ENCODE data around the gene TCEA3.

DNA sequence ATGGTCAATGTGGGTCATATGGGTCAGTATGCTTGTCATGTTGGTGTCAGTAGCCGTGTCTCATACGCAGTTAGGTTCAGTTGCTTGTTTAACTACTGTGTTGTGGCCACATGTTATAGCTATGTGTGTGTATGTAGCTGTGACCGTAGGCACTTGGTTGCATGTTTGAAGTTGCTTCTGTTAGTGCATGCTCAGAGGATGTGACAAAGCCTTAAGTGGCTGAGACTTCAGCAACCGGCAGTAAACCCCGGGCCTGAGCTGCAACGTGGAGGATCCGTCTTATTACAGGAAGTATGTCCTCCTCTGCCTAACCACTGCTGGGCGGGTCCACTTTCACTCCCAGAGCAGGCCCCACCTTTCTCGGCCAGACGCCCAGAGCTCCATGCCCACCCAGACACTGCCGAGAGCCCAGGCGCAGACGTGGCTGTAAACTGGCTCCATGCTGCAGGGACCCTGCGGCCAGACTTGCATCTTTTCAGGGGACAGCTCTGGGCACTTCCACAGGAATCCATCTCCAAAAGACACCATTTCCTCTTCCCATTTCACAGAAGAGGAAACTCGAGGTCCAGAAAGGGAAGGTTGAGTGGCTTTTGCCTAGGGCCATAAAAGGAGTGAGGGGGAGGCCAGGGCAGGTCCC lies 2.2 kb downstream of the TCEA3 start:
- TF ChIP-seq EZH2 (IDR thresholded peaks at IDR 0.05; ENCODE audit: low read length): no peak
- TF ChIP-seq, protein P1, sequence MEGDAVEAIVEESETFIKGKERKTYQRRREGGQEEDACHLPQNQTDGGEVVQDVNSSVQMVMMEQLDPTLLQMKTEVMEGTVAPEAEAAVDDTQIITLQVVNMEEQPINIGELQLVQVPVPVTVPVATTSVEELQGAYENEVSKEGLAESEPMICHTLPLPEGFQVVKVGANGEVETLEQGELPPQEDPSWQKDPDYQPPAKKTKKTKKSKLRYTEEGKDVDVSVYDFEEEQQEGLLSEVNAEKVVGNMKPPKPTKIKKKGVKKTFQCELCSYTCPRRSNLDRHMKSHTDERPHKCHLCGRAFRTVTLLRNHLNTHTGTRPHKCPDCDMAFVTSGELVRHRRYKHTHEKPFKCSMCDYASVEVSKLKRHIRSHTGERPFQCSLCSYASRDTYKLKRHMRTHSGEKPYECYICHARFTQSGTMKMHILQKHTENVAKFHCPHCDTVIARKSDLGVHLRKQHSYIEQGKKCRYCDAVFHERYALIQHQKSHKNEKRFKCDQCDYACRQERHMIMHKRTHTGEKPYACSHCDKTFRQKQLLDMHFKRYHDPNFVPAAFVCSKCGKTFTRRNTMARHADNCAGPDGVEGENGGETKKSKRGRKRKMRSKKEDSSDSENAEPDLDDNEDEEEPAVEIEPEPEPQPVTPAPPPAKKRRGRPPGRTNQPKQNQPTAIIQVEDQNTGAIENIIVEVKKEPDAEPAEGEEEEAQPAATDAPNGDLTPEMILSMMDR (optimal IDR thresholded peaks at IDR 0.05 in 1 of 3, IDR thresholded peaks at IDR 0.05 in 1 of 3, conservative IDR thresholded peaks at IDR 0.05 in 1 of 3; ENCODE audit: extremely low read depth in 1 of 3, insufficient read depth in 2 of 3, low read length in 3 of 3): no peak

Data from keratinocyte (primary cell).